CD4-positive, alpha-beta T cell treated with Interferon gamma for 1 hour (primary cell): ENCODE data around the gene ZNF780A.
A peak's percentile ranks its signal among the peaks of the same experiment; 100 is the strongest.
"Not testable (repeated sequence)": the region's sequence is repeated elsewhere in the genome, so short reads cannot be mapped to it uniquely, and the experiment has no call there.

ENCODE experiments used
- DNase-seq: peaks from one replicate; pipeline ENCODE4 v3.0.0-alpha.2; 2020

Gene ZNF780A

GRCh38 chr19:40081411-40081810, 9.3 kb downstream of the ZNF780A start:
- DNase-seq: no peak

GRCh38 chr19:40080289-40080688, 10.5 kb downstream of the ZNF780A start:
- DNase-seq: no peak

- DNase-seq: no peak
These were observed 12.4 kb downstream of the ZNF780A start for GRCh38 chr19:40078377-40078776.

- no peak for DNase-seq
These were observed 20.7 kb downstream of the ZNF780A start for GRCh38 chr19:40070058-40070457.

GRCh38 chr19:40059624-40060023, 31.1 kb downstream of the ZNF780A start:
- DNase-seq: no peak

GRCh38 chr19:40057166-40057565, 33.6 kb downstream of the ZNF780A start:
- DNase-seq: no peak

- DNase-seq: no peak
These were observed 34.2 kb downstream of the ZNF780A start for GRCh38 chr19:40056505-40056904.

- peak; percentile 48 for DNase-seq
These were observed 34.8 kb downstream of the ZNF780A start, which contains the start of gene ZNF780B for GRCh38 chr19:40055832-40056504. ZNF780B (minus strand) TSS chr19:40056231; CDS start chr19:40050332, 5,899 bp downstream.

- no peak for DNase-seq
These were observed 35.7 kb downstream of the ZNF780A start for GRCh38 chr19:40055049-40055448.

- DNase-seq: no peak
These were observed 36.1 kb downstream of the ZNF780A start for GRCh38 chr19:40054632-40055031.

GRCh38 chr19:40053491-40053890, 37.3 kb downstream of the ZNF780A start:
- DNase-seq: no peak

- not testable (repeated sequence) for DNase-seq
These were observed 49.0 kb downstream of the ZNF780A start for GRCh38 chr19:40041718-40042117.

GRCh38 chr19:40038047-40038446, 52.7 kb downstream of the ZNF780A start:
- not testable (repeated sequence) for DNase-seq

- DNase-seq: no peak
These were observed 54.7 kb downstream of the ZNF780A start for GRCh38 chr19:40035996-40036395.

GRCh38 chr19:40033989-40034560, 56.7 kb downstream of the ZNF780A start:
- no peak for DNase-seq

GRCh38 chr19:40026597-40026970, 64.2 kb downstream of the ZNF780A start:
- DNase-seq: no peak

GRCh38 chr19:40025938-40026596, 64.7 kb downstream of the ZNF780A start:
- no peak for DNase-seq

- no peak for DNase-seq
These were observed 66.8 kb downstream of the ZNF780A start for GRCh38 chr19:40023969-40024368.
